ENCODE results near the gene EFNA1.
A peak's percentile ranks its signal among the peaks of the same experiment; 100 is the strongest.

Gene EFNA1

DNA sequence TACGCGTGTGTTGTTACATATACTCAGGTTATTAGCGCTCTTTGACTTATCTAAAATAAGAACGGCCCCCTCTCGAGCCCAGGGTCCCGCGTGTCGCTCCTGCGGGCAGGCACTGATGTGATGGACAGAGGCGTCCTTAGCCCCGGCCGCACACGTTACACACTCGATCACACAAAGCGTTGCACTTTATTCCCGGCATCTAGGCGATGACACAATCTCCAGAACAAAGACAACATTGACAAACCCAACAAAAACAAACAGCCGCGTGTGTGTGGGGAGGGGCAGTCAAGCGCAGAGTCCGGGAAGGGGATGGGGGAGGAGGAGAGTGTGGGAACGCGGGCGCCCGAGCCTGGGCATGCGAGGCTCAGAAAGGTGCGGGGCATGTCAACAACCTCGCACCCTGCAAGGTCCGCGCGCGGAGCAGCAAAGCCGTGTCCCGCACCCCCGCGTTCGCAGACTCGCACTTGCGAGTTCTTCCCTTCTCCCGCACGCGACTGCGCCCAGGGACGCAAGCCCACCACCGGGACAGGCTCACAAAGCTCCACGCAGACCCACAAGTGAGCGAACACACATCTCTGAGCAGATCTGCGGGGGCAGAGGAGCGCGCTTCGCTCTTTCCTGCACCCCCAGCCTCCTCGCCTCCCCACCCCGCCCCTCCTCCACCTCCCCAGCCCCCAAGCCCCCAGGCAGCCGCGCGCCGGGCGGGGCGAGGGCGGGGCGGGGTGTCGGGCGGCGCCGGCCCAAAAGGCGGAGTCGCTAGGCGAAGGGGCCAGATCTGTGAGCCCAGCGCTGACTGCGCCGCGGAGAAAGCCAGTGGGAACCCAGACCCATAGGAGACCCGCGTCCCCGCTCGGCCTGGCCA is at the start of gene EFNA1:
Gene EFNA1, plus strand, starts transcription at position 772 of the 862 bp plus-strand sequence. CDS start 102 bp downstream, outside the sequence.
- ATAC-seq (replicated peaks): peak; percentile 59 to 62
- peak within 1 kb of the TSS; percentile 21 for H3K27ac Mint-ChIP-seq
- H3K36me3 Mint-ChIP-seq: peaks cover 3 to 4% of the 10 kb centered on the region in 2 donors
- peaks cover 53 to 59% of the 10 kb centered on the region in 2 donors for H3K27me3 Mint-ChIP-seq
- H3K4me1 Mint-ChIP-seq: peaks cover 28 to 44% of the 10 kb centered on the region in 2 donors
- DNase-seq: no peak
- H3K9me3 Mint-ChIP-seq: no peaks in the 10 kb centered on the region
- peak within 1 kb of the TSS; percentile 80 to 82 for H3K4me3 Mint-ChIP-seq

DNA sequence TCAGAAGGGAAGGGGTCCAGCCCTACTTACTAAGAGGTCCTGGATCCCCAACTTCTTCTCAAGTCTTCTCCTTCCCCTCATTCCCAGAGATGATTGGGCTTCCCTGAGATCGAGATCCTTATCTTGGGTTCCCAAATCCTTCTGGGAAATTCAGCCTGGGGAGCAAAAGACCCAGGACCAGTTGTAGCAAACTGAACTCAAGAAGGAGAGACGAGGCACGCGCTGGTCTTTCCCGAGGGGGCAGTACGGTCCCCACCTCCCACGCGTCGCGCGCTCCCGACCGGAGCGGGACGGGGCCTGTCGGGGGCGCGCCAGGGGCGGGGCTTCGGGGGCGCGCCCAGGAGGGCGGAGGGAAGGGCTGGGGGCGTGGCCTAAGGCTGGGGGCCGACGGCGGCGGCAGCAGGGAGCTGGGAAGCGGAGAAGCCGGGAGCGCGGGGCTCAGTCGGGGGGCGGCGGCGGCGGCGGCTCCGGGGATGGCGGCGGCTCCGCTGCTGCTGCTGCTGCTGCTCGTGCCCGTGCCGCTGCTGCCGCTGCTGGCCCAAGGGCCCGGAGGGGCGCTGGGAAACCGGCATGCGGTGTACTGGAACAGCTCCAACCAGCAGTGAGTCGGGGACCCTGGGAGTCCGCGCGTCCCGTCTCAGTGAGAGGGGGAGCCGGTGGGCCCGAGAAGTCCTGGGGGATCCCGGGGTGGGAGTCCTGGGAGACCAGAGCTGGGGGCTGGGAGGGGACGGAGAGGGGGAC is 49.0 kb upstream of the EFNA1 start, which contains the start of gene EFNA3:
Gene EFNA3, plus strand, starts transcription at position 369 of the 741 bp plus-strand sequence. Its CDS starts 105 bp downstream, at position 474.
- peak within 1 kb of the TSS; percentile 60 for H3K27ac Mint-ChIP-seq
- H3K27me3 Mint-ChIP-seq: peaks cover 33 to 38% of the 10 kb centered on the region in 2 donors
- H3K9me3 Mint-ChIP-seq: no peaks in the 10 kb centered on the region
- DNase-seq (no peak), ATAC-seq (replicated peaks) (peak; percentile 28 to 63)
- H3K4me1 Mint-ChIP-seq: peaks cover 34 to 63% of the 10 kb centered on the region in 2 donors
- peaks cover 0 to 1% of the 10 kb centered on the region in 2 donors for H3K36me3 Mint-ChIP-seq
- H3K4me3 Mint-ChIP-seq: peak within 1 kb of the TSS; percentile 81

DNA sequence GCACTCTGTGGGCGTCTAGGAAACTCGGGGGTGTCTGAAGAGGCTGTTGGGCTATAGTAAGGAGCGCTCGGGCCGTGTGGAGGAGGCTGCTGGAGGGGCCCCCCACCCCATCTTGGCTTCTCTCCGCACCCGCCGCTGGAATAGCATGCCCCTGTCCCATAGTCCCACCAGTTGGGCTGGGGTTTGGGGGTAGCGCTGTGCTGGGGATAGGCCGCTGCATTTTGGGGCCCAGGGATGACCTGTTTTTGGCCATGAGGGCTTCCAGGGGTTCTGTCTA is 48.5 kb upstream of the EFNA1 start:
- Mint-ChIP-seq H3K27ac (peak overlapping the region; percentile 60), H3K27me3 (peaks cover 38 to 43% of the 10 kb centered on the region in 2 donors), H3K9me3 (no peaks in the 10 kb centered on the region), H3K36me3 (peaks cover 0 to 1% of the 10 kb centered on the region in 2 donors), H3K4me1 (peaks cover 36 to 63% of the 10 kb centered on the region in 2 donors), H3K4me3 (peak overlapping the region; percentile 81)
- ATAC-seq (replicated peaks) (no peak), DNase-seq (no peak)

GRCh38 chr1:155079487-155080311 is 48.0 kb upstream of the EFNA1 start:
- DNase-seq (no peak), ATAC-seq (replicated peaks) (no peak)
- H3K9me3 Mint-ChIP-seq: no peaks in the 10 kb centered on the region
- peak overlapping the region; percentile 60 for H3K27ac Mint-ChIP-seq
- H3K4me3 Mint-ChIP-seq: peak overlapping the region; percentile 81
- peaks cover 40 to 68% of the 10 kb centered on the region in 2 donors for H3K4me1 Mint-ChIP-seq
- peaks cover 0 to 1% of the 10 kb centered on the region in 2 donors for H3K36me3 Mint-ChIP-seq
- peaks cover 40 to 48% of the 10 kb centered on the region in 2 donors for H3K27me3 Mint-ChIP-seq

GRCh38 chr1:155080312-155081228 is 47.1 kb upstream of the EFNA1 start:
- ATAC-seq (replicated peaks) (no peak), DNase-seq (no peak)
- Mint-ChIP-seq H3K4me1 (peaks cover 44 to 75% of the 10 kb centered on the region in 2 donors), H3K27me3 (peaks cover 40 to 48% of the 10 kb centered on the region in 2 donors), H3K36me3 (peaks cover 0 to 1% of the 10 kb centered on the region in 2 donors), H3K9me3 (no peaks in the 10 kb centered on the region), H3K4me3 (peak overlapping the region in 1 of 2 donors; percentile 63), H3K27ac (no peak overlapping the region)

GRCh38 chr1:155081472-155082300 is 46.0 kb upstream of the EFNA1 start:
- DNase-seq (no peak), ATAC-seq (replicated peaks) (no peak)
- H3K36me3 Mint-ChIP-seq: peaks cover 0 to 1% of the 10 kb centered on the region in 2 donors
- H3K27ac Mint-ChIP-seq: peak overlapping the region; percentile 47
- H3K9me3 Mint-ChIP-seq: no peaks in the 10 kb centered on the region
- peaks cover 40 to 48% of the 10 kb centered on the region in 2 donors for H3K27me3 Mint-ChIP-seq
- H3K4me1 Mint-ChIP-seq: peaks cover 49 to 86% of the 10 kb centered on the region in 2 donors
- peak overlapping the region; percentile 78 to 81 for H3K4me3 Mint-ChIP-seq

- no peaks in the 10 kb centered on the region for H3K9me3 Mint-ChIP-seq
- no peak for ATAC-seq (replicated peaks)
- H3K27me3 Mint-ChIP-seq: peaks cover 40 to 48% of the 10 kb centered on the region in 2 donors
- DNase-seq: no peak
- H3K36me3 Mint-ChIP-seq: peaks cover 0 to 5% of the 10 kb centered on the region in 2 donors
- H3K27ac Mint-ChIP-seq: no peak overlapping the region
- H3K4me3 Mint-ChIP-seq: peak overlapping the region; percentile 47 to 78
- H3K4me1 Mint-ChIP-seq: peaks cover 49 to 86% of the 10 kb centered on the region in 2 donors
Observed at GRCh38 chr1:155082301-155083051, 45.2 kb upstream of the EFNA1 start.

- Mint-ChIP-seq H3K4me3 (peak overlapping the region in 1 of 2 donors; percentile 25), H3K27me3 (peaks cover 40 to 48% of the 10 kb centered on the region in 2 donors), H3K27ac (no peak overlapping the region), H3K4me1 (peaks cover 44 to 80% of the 10 kb centered on the region in 2 donors), H3K36me3 (peaks cover 0 to 5% of the 10 kb centered on the region in 2 donors), H3K9me3 (no peaks in the 10 kb centered on the region)
- DNase-seq (no peak), ATAC-seq (replicated peaks) (no peak)
Observed at GRCh38 chr1:155083052-155083541, 44.6 kb upstream of the EFNA1 start.

DNA sequence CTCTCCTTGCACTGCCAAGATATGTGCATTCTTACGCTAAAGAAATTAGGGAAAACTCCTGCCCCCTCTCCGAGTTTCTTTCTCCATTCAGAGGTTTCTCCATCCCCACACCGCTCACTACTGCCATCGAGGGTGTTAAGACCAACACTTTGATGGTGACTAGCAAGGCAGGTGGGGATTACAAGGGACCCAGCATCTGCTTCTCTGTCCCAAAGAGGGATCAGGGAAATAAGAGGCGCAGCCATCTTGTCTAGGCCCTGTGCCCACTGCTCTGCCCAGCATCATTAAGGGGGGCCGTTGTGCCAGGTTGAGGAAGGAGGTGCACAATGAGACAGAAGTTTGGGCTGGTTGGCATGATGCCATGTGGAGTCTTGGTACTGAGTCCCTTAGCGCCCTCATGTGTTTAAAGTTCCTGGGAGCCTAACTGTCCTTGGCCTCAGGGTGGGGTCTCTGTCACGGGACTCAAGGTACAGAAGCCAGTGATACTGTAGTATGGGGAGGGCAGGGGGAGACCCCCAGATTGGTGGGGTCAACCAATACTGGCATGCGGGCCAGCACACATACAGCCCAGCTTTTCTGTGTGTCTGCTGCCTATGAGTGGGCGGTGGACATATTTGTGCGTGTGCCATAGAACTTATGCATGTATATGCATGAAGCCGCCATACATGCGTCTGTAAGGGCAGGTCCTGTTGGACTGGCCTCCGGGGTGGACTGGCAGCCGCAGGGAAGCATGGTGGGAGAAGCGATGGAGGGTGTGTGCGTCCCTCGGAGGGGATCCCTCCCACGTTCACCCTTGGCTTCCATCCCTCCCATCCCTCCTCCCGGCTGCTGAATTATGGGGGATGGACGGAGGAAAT is 43.6 kb upstream of the EFNA1 start:
- Mint-ChIP-seq H3K36me3 (peaks cover 0 to 5% of the 10 kb centered on the region in 2 donors), H3K27me3 (peaks cover 40 to 48% of the 10 kb centered on the region in 2 donors), H3K27ac (peak overlapping the region; percentile 97), H3K4me1 (peaks cover 42 to 71% of the 10 kb centered on the region in 2 donors), H3K4me3 (peak overlapping the region; percentile 91 to 96), H3K9me3 (no peaks in the 10 kb centered on the region)
- ATAC-seq (replicated peaks) (no peak), DNase-seq (no peak)

GRCh38 chr1:155084722-155085503 is 42.8 kb upstream of the EFNA1 start:
- DNase-seq (peak; percentile 89), ATAC-seq (replicated peaks) (peak; percentile 85 to 88)
- Mint-ChIP-seq H3K27me3 (peaks cover 32 to 39% of the 10 kb centered on the region in 2 donors), H3K36me3 (peaks cover 0 to 5% of the 10 kb centered on the region in 2 donors), H3K9me3 (no peaks in the 10 kb centered on the region), H3K4me3 (peak overlapping the region; percentile 91 to 96), H3K4me1 (peaks cover 35 to 63% of the 10 kb centered on the region in 2 donors), H3K27ac (peak overlapping the region; percentile 97)

All from stimulated activated naive B cell treated with anti-CD40 and anti-IgM and Interleukin-4, amounts not matched to agents 10 μg/mL and 1 μg/mL and 100 μg/mL, for 72 hours (primary cell).